K562 (cell line): Measurements from ENCODE around the gene C19orf18. TPM values are rescaled to one million over a fixed set of nuclear protein-coding genes. Genes with fewer than 3 reads are reported as not detected.

ENCODE experiments used
- MCM7 ChIP-seq, 2 experiments: fragments of 450-650 bp; IDR thresholded peaks; 2 replicates each; pipeline ENCODE4 v1.6.1; 2016 to 2018
- RCOR1 ChIP-seq, 2 experiments: IDR thresholded peaks; 2 replicates each; pipeline ENCODE4 v1.6.1; 2012; ENCODE audit warnings: low read depth in 2 of 2, low read length in 2 of 2, borderline replicate concordance in 1 of 2, improper control_type of control experiment in 1 of 2
- SIX5 ChIP-seq, 2 experiments: IDR thresholded peaks; 2 replicates each; pipeline ENCODE4 v1.6.1; 2011; ENCODE audit warnings: low read length in 2 of 2, borderline replicate concordance in 1 of 2, low read depth in 1 of 2, mild to moderate bottlenecking in 1 of 2, moderate library complexity in 1 of 2; ENCODE audit not compliant: insufficient read depth in 1 of 2
- WHSC1 ChIP-seq: IDR thresholded peaks from one replicate; pipeline ENCODE4 v1.6.1; 2012; ENCODE audit warnings: low read length, control low read depth, inconsistent platforms
- YBX1 ChIP-seq: fragments of 450-650 bp; IDR thresholded peaks from 2 replicates; pipeline ENCODE4 v1.7.1; 2016; ENCODE audit warnings: mild to moderate bottlenecking
- ZFP30 ChIP-seq: fragments of 250-450 bp; sonication (Bioruptor Pico); IDR thresholded peaks from 2 replicates; pipeline ENCODE4 v1.8.0; 2022; ENCODE audit warnings: moderate library complexity, mild to moderate bottlenecking, inconsistent platforms, borderline replicate concordance
- ZNF431 ChIP-seq: sonication (generic); formaldehyde crosslinking; IDR thresholded peaks from 2 replicates; pipeline ENCODE4 v1.8.0; 2022; ENCODE audit warnings: mild to moderate bottlenecking, missing genetic modification reagents
- polyA plus RNA-seq, 8 experiments: library from polyadenylated mRNA; depleted of rRNA in 4 of 8; stranded (reverse) in 5 of 8; unstranded in 3 of 8; fragments of >200 nt; fragmentation: Nextera tagmentation in 2 of 8; fragmentation: Illumina TruSeq in 1 of 8; extraction: Ambion mirVana in 2 of 8; extraction: Trizol in 1 of 8; gene quantifications; 2 replicates each; pipeline versions ENCODE4 v1.2.1 to v1.2.3, GENCODE V29; 2011 to 2014; ENCODE audit warnings: inconsistent platforms in 1 of 8, missing spikeins in 1 of 8
- total RNA-seq, 7 experiments: library from RNA; depleted of rRNA in 6 of 7; stranded (reverse); fragments of >200 nt in 6 of 7; fragmentation: Illumina TruSeq in 2 of 7; extraction: Trizol in 2 of 7; gene quantifications; 2 replicates each; pipeline versions ENCODE4 v1.2.1 to v1.2.3, GENCODE V29; 2011 to 2021; ENCODE audit warnings: low replicate concordance in 1 of 7
- TF ChIP-seq, protein P1 (sequence below), 2 experiments: fragments of 450-650 bp in 1 of 2; sonication (generic) in 1 of 2; formaldehyde crosslinking in 1 of 2; IDR thresholded peaks; 2 replicates each; pipeline versions ENCODE4 v1.7.1 to v1.9.0; 2016 to 2022; ENCODE audit warnings: inconsistent platforms in 1 of 2, mild to moderate bottlenecking in 1 of 2, missing genetic modification reagents in 1 of 2
- TF ChIP-seq, protein P2 (sequence below), 2 experiments: fragments of 450-650 bp; formaldehyde crosslinking in 1 of 2; IDR thresholded peaks; 2 replicates each; pipeline versions ENCODE4 v1.4.0 to v1.6.1; 2014 to 2020; ENCODE audit warnings: mild to moderate bottlenecking in 2 of 2, borderline replicate concordance in 1 of 2, low read depth in 1 of 2

C19orf18 gene
- total and polyA plus RNA-seq, 9 of the 15 experiments (the other 6 are each of a cell fraction or from before 2014, with no cell fraction given) = not detected

DNA sequence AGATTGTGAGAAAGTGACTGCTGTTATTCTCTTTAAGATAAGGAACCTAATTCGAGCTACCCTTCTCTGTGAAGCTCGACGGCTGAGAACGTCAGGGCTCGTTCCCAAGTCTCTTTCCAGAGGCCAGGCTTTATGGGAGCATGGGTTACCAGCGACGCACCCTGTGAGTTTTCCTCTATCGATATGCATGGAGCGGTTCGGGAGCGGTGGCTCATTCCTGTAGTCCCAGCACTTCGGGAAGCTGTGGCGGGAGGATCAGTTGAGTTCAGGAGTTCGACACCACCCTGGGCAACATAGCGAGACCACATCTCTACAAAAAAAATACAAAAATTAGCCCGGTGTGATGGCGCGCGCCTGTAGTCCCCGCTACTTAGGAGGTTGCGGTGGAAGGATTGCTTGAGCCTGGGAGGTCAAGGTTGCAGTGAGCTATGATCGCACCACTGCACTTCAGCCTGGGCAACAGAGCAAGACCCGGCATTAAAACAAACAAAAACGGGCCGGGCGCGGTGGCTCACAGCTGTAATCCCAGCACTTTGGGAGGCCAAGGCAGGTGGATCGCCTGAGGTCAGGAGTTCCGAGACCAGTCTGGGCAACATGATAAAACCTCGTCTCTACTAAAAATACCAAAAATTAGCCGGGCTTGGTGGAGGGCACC is 29.0 kb upstream of the C19orf18 start (continued):
- no peak for TF ChIP-seq RCOR1 (IDR thresholded peaks at IDR 0.05; ENCODE audit: borderline replicate concordance in 1 of 2, low read depth in 2 of 2, low read length in 2 of 2)
- TF ChIP-seq, protein P1, sequence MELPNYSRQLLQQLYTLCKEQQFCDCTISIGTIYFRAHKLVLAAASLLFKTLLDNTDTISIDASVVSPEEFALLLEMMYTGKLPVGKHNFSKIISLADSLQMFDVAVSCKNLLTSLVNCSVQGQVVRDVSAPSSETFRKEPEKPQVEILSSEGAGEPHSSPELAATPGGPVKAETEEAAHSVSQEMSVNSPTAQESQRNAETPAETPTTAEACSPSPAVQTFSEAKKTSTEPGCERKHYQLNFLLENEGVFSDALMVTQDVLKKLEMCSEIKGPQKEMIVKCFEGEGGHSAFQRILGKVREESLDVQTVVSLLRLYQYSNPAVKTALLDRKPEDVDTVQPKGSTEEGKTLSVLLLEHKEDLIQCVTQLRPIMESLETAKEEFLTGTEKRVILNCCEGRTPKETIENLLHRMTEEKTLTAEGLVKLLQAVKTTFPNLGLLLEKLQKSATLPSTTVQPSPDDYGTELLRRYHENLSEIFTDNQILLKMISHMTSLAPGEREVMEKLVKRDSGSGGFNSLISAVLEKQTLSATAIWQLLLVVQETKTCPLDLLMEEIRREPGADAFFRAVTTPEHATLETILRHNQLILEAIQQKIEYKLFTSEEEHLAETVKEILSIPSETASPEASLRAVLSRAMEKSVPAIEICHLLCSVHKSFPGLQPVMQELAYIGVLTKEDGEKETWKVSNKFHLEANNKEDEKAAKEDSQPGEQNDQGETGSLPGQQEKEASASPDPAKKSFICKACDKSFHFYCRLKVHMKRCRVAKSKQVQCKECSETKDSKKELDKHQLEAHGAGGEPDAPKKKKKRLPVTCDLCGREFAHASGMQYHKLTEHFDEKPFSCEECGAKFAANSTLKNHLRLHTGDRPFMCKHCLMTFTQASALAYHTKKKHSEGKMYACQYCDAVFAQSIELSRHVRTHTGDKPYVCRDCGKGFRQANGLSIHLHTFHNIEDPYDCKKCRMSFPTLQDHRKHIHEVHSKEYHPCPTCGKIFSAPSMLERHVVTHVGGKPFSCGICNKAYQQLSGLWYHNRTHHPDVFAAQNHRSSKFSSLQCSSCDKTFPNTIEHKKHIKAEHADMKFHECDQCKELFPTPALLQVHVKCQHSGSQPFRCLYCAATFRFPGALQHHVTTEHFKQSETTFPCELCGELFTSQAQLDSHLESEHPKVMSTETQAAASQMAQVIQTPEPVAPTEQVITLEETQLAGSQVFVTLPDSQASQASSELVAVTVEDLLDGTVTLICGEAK (IDR thresholded peaks at IDR 0.05) = no peak
- TF ChIP-seq, protein P1 (CRISPR knock-in tag; IDR thresholded peaks at IDR 0.05) = no peak
- no peak for TF ChIP-seq ZNF431 (CRISPR knock-in tag)
- TF ChIP-seq ZFP30 (CRISPR knock-in tag) = no peak
- TF ChIP-seq, protein P2, sequence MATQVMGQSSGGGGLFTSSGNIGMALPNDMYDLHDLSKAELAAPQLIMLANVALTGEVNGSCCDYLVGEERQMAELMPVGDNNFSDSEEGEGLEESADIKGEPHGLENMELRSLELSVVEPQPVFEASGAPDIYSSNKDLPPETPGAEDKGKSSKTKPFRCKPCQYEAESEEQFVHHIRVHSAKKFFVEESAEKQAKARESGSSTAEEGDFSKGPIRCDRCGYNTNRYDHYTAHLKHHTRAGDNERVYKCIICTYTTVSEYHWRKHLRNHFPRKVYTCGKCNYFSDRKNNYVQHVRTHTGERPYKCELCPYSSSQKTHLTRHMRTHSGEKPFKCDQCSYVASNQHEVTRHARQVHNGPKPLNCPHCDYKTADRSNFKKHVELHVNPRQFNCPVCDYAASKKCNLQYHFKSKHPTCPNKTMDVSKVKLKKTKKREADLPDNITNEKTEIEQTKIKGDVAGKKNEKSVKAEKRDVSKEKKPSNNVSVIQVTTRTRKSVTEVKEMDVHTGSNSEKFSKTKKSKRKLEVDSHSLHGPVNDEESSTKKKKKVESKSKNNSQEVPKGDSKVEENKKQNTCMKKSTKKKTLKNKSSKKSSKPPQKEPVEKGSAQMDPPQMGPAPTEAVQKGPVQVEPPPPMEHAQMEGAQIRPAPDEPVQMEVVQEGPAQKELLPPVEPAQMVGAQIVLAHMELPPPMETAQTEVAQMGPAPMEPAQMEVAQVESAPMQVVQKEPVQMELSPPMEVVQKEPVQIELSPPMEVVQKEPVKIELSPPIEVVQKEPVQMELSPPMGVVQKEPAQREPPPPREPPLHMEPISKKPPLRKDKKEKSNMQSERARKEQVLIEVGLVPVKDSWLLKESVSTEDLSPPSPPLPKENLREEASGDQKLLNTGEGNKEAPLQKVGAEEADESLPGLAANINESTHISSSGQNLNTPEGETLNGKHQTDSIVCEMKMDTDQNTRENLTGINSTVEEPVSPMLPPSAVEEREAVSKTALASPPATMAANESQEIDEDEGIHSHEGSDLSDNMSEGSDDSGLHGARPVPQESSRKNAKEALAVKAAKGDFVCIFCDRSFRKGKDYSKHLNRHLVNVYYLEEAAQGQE (IDR thresholded peaks at IDR 0.05; ENCODE audit: borderline replicate concordance) = no peak
- TF ChIP-seq, protein P2 (CRISPR knock-in tag; IDR thresholded peaks at IDR 0.05; ENCODE audit: low read depth) = no peak
- TF ChIP-seq SIX5 (IDR thresholded peaks at IDR 0.05; ENCODE audit: borderline replicate concordance in 1 of 2, insufficient read depth in 1 of 2, low read depth in 1 of 2, low read length in 2 of 2) = no peak
- no peak for TF ChIP-seq MCM7 (IDR thresholded peaks at IDR 0.05)
- no peak for TF ChIP-seq WHSC1
- TF ChIP-seq YBX1 = no peak
